HG03460 (cell line): ENCODE data around the gene CDK5RAP2.

Experiments
- ATAC-seq: cut with Tn5 transposase; IDR thresholded peaks from one replicate; pipeline ENCODE4 v1.9.1; 2021; ENCODE audit not compliant: unreplicated experiment

The CDK5RAP2 gene

GRCh38 chr9:120387257-120388002, 192.5 kb downstream of the CDK5RAP2 start:
- ATAC-seq: no peak

GRCh38 chr9:120386390-120387131, 193.4 kb downstream of the CDK5RAP2 start:
- no peak for ATAC-seq

GRCh38 chr9:120385606-120386389, 194.2 kb downstream of the CDK5RAP2 start:
- ATAC-seq: no peak

- no peak for ATAC-seq
Observed at GRCh38 chr9:120384925-120385272, 195.1 kb downstream of the CDK5RAP2 start.

- ATAC-seq: no peak
Observed at GRCh38 chr9:120383999-120384924, 195.7 kb downstream of the CDK5RAP2 start.

GRCh38 chr9:120383611-120383998, 196.4 kb downstream of the CDK5RAP2 start:
- ATAC-seq: no peak

- ATAC-seq: no peak
Observed at GRCh38 chr9:120382453-120382852, 197.5 kb downstream of the CDK5RAP2 start.

GRCh38 chr9:120381839-120382238, 198.1 kb downstream of the CDK5RAP2 start:
- ATAC-seq: no peak

GRCh38 chr9:120379611-120380010, 200.4 kb downstream of the CDK5RAP2 start:
- ATAC-seq: no peak

GRCh38 chr9:120378680-120379079, 201.3 kb downstream of the CDK5RAP2 start:
- ATAC-seq: no peak

GRCh38 chr9:120377268-120378159, 202.5 kb downstream of the CDK5RAP2 start:
- no peak for ATAC-seq

GRCh38 chr9:120376101-120376500, 203.9 kb downstream of the CDK5RAP2 start:
- no peak for ATAC-seq

GRCh38 chr9:120375316-120375715, 204.7 kb downstream of the CDK5RAP2 start:
- no peak for ATAC-seq

GRCh38 chr9:120374817-120375216, 205.2 kb downstream of the CDK5RAP2 start:
- ATAC-seq: no peak

GRCh38 chr9:120374239-120374638, 205.7 kb downstream of the CDK5RAP2 start:
- ATAC-seq: no peak

GRCh38 chr9:120372040-120372439, 207.9 kb downstream of the CDK5RAP2 start:
- no peak for ATAC-seq

- no peak for ATAC-seq
Observed at GRCh38 chr9:120369608-120370220, 210.3 kb downstream of the CDK5RAP2 start.

GRCh38 chr9:120368799-120369198, 211.2 kb downstream of the CDK5RAP2 start:
- no peak for ATAC-seq

GRCh38 chr9:120366644-120367019, 213.3 kb downstream of the CDK5RAP2 start:
- ATAC-seq: no peak
